ENCODE measurements around the gene RAB31.

GRCh38 chr18:9726175-9726574 is 18.1 kb downstream of the RAB31 start:
- TF ChIP-seq CTCF (IDR thresholded peaks at IDR 0.05) (no peak), POLR2A (IDR thresholded peaks at IDR 0.05) (no peak)

Data from uterus (tissue), 2 donors.